Hepatocyte (in vitro differentiated cells): Measurements from ENCODE around the gene CRACR2B. TPM values are rescaled to one million over a fixed set of nuclear protein-coding genes. Genes with fewer than 3 reads are reported as not detected.

Source experiments
- DNase-seq: peaks from one replicate; pipeline ENCODE4 v3.0.0-alpha.2; 2016; ENCODE audit warnings: low spot score
- H2AFZ ChIP-seq: fragments of 200-600 bp; sonication (generic); 2 replicates; pipeline ENCODE4 v1.6.0; 2016; ENCODE audit warnings: antibody characterized with exemption, mild to moderate bottlenecking
- H3K27ac ChIP-seq: fragments of 200-600 bp; sonication (generic); 2 replicates; pipeline ENCODE4 v1.5.1; 2016; ENCODE audit warnings: mild to moderate bottlenecking
- H3K27me3 ChIP-seq: fragments of 200-600 bp; sonication (generic); 2 replicates; pipeline ENCODE4 v1.6.1; 2016
- H3K36me3 ChIP-seq: fragments of 200-600 bp; sonication (generic); replicated peaks from 2 replicates; pipeline ENCODE4 v1.5.1; 2016; ENCODE audit warnings: low read depth; ENCODE audit not compliant: insufficient read depth
- H3K4me1 ChIP-seq: fragments of 200-600 bp; sonication (generic); 2 replicates; pipeline ENCODE4 v1.5.1; 2016; ENCODE audit warnings: mild to moderate bottlenecking, moderate library complexity; ENCODE audit not compliant: insufficient read depth
- H3K4me2 ChIP-seq: fragments of 200-600 bp; sonication (generic); 2 replicates; pipeline ENCODE4 v1.6.0; 2016
- H3K4me3 ChIP-seq: fragments of 200-600 bp; sonication (generic); 2 replicates; pipeline ENCODE4 v1.5.1; 2016; ENCODE audit warnings: mild to moderate bottlenecking
- H3K79me2 ChIP-seq: fragments of 200-600 bp; sonication (generic); 2 replicates; pipeline ENCODE4 v1.6.0; 2017; ENCODE audit warnings: mild to moderate bottlenecking
- H3K9me2 ChIP-seq: fragments of 200-600 bp; sonication (generic); replicated peaks from 2 replicates; pipeline ENCODE4 v1.6.0; 2017; ENCODE audit warnings: mild to moderate bottlenecking; ENCODE audit not compliant: insufficient read depth
- H3K9me3 ChIP-seq: fragments of 200-600 bp; sonication (generic); 2 replicates; pipeline ENCODE4 v1.5.1; 2016; ENCODE audit warnings: low read depth, mild to moderate bottlenecking
- H4K20me1 ChIP-seq: fragments of 200-600 bp; sonication (generic); 2 replicates; pipeline ENCODE4 v1.6.0; 2016; ENCODE audit warnings: mild to moderate bottlenecking; ENCODE audit not compliant: insufficient read depth, poor library complexity, severe bottlenecking
- CTCF ChIP-seq: fragments of 200-600 bp; sonication (generic); IDR thresholded peaks from 2 replicates; pipeline ENCODE4 v1.5.1; 2016; ENCODE audit warnings: antibody characterized with exemption, mild to moderate bottlenecking; ENCODE audit not compliant: poor library complexity
- EZH2 ChIP-seq: fragments of 200-600 bp; sonication (generic); IDR thresholded peaks from 2 replicates; pipeline ENCODE4 v1.6.1; 2016; ENCODE audit warnings: antibody characterized with exemption, mild to moderate bottlenecking, borderline replicate concordance
- EZH2phosphoT487 ChIP-seq: fragments of 200-600 bp; sonication (generic); IDR thresholded peaks from one replicate; pipeline ENCODE4 v1.6.1; 2018; ENCODE audit warnings: antibody characterized with exemption, mild to moderate bottlenecking, low read depth, moderate library complexity; ENCODE audit not compliant: unreplicated experiment, severe bottlenecking
- WGBS: methylation state at CpG from one replicate; pipeline ENCODE4 v1.1.6; 2016; ENCODE audit warnings: low lambda C conversion rate; ENCODE audit errors: missing lambda C conversion rate; 5-methylcytosine and 5-hydroxymethylcytosine counted together
- polyA plus RNA-seq: library from polyadenylated mRNA; unstranded; fragments of >200 nt; fragmentation: Nextera tagmentation; extraction: Ambion mirVana; gene quantifications from 2 replicates; pipeline ENCODE4 v1.2.1, GENCODE V29; 2016
- total RNA-seq: library from RNA; depleted of rRNA; stranded (reverse); fragments of >200 nt; gene quantifications from 2 replicates; pipeline ENCODE4 v1.2.3, GENCODE V29; 2014

The CRACR2B gene
- total and polyA plus RNA-seq, 2 experiments from 2014 or later: 9.7 to 33.2 TPM

DNA sequence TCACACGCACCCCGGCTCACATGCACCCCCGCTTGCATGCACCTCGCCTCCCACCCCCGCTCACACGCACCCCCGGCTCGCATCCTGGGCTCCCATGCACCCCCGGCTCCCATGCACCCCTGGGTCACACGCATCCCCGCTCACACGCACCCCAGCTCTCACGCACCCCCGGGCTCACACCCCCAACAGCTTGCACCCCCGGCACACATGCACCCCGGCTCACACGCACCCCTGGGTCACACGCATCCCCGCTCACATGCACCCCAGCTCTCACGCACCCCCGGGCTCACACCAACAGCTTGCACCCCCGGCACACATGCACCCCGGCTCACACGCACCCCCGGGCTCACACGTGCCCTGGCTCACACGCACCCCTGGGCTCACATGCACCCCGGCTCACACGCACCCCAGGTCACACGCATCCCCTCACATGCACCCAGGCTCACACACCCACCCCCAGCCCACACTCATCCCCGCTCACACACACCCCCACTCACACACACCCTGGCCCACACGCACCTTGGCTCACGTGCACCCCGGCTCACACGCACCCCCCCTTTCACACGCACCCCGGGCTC is 31.1 kb downstream of the CRACR2B start:
- Histone ChIP-seq H4K20me1 (no peaks in the 10 kb centered on the region), H3K4me1 (peaks cover 31% of the 10 kb centered on the region), H3K27me3 (no peaks in the 10 kb centered on the region), H3K9me2 (no peaks in the 10 kb centered on the region), H3K36me3 (no peaks in the 10 kb centered on the region), H3K9me3 (no peaks in the 10 kb centered on the region), H3K27ac (no peak overlapping the region), H2AFZ (no peak overlapping the region), H3K4me3 (no peak overlapping the region), H3K79me2 (no peaks in the 10 kb centered on the region), H3K4me2 (no peak overlapping the region)
- TF ChIP-seq EZH2phosphoT487 (no peak), EZH2 (no peak), CTCF (no peak)
- 100% methylated on average over 2 of the region's 37 CpGs for WGBS
- no peak for DNase-seq

DNA sequence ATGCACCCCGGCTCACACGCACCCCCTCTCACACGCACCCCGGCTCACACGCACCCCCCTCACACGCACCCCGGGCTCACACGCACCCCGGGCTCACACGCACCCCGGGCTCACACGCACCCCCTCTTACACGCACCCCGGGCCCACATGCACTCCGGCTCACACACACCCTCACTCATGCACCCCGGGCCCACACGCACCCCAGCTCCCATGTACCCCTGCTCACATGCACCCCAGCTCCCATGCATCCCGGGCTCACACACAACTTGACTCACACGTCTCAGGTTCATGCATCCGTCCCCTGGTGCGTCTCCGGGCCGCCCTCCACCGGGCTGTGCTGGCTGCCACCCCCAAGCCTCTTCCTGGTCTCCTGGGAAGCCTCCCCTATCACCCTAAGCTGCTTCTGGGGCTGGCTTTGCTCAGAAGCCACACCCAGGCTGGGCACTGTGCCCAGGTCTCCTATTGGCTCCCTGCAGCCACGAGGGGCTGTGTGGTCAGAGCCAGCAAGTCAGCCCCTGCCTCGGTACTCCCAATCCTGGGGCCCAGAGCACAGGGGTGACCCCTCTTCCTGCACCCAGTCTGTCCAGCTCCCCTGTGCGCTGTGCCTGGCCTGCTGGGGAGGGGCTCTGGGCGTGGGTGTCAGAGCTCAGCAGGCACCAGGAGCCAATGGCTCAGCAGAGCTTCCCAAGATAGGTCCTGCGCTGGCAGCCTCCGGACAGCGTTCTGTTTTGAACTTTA is 31.8 kb downstream of the CRACR2B start:
- H3K4me2 ChIP-seq: peak overlapping the region; percentile 67
- no peaks in the 10 kb centered on the region for H3K9me3 ChIP-seq
- H4K20me1 ChIP-seq: no peaks in the 10 kb centered on the region
- peak overlapping the region; percentile 76 for H3K27ac ChIP-seq
- peak; percentile 87 for DNase-seq
- H3K9me2 ChIP-seq: no peaks in the 10 kb centered on the region
- WGBS: 60% methylated on average over 14 of the region's 31 CpGs
- H3K4me1 ChIP-seq: peaks cover 31% of the 10 kb centered on the region
- H3K4me3 ChIP-seq: no peak overlapping the region
- no peaks in the 10 kb centered on the region for H3K79me2 ChIP-seq
- no peaks in the 10 kb centered on the region for H3K27me3 ChIP-seq
- no peak for TF ChIP-seq EZH2
- no peak for TF ChIP-seq EZH2phosphoT487
- TF ChIP-seq CTCF: no peak
- no peaks in the 10 kb centered on the region for H3K36me3 ChIP-seq
- H2AFZ ChIP-seq: no peak overlapping the region

DNA sequence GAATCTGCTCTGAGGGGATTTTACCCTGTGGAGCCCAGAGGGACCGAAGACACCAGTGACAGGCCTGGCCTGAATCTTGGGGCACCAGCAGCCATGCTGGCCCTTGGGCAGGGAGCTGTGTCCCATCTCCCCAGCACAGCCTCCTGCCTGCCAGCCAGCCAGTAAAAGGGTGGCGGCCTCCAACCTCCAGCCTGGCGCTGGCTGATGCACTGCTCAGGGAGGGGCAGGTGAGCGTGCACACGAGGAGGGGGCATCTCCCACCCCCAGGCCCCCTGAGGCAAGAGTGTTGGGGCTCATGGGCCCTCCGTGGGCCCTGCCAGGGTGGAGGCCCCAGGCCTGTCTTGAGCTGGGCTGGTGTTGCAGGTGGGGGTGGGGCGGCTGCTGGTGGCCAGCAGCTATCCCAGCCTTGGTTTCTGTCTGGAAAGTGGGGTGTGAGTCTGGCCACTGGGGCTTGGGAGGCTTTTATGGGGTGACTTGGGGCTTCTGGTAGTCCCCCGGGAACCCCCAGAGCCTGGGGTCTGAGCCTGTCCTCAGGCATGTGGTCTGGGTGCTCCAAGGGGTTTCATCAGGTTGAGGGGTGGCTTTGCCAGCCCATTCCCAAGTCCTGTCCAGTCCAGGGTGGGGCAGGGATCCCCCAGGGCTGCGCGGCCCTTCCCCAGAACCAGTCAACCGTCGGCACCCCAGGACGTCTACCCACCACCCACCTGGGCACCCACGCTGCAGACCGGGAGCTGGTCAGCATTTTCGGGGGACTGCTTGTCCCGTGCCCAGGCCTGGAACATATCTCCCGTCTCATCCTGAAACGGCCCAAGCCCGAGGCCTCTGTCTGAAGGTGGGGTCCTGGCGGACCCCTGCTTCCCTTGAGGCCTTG is 32.8 kb downstream of the CRACR2B start:
- Histone ChIP-seq H3K36me3 (no peaks in the 10 kb centered on the region), H3K4me1 (peaks cover 31% of the 10 kb centered on the region), H3K4me3 (no peak overlapping the region), H3K79me2 (no peaks in the 10 kb centered on the region), H3K9me2 (no peaks in the 10 kb centered on the region), H2AFZ (no peak overlapping the region), H4K20me1 (no peaks in the 10 kb centered on the region), H3K27me3 (no peaks in the 10 kb centered on the region), H3K27ac (peak overlapping the region; percentile 76), H3K9me3 (no peaks in the 10 kb centered on the region), H3K4me2 (peak overlapping the region; percentile 67)
- WGBS: 88% methylated on average over 21 of the region's 21 CpGs
- no peak for DNase-seq
- no peak for TF ChIP-seq EZH2phosphoT487
- TF ChIP-seq EZH2: no peak
- TF ChIP-seq CTCF: no peak
